Frontal cortex (tissue), 4 donors: ENCODE measurements around the gene SMYD3. TPM values are rescaled to one million over a fixed set of nuclear protein-coding genes. Genes with fewer than 3 reads are reported as not detected.

Experiments used
- DNase-seq, 2 donors: peaks; one replicate each; pipeline ENCODE4 v3.0.0; 2012; ENCODE audit warnings: low spot score in 2 of 2
- FAIRE-seq: peaks from 2 replicates; lab custom pipeline; 2012; peaks lifted over from hg19 to GRCh38; lab: Jason Lieb, UNC
- total RNA-seq: library from RNA; depleted of rRNA; stranded (reverse); fragments of >200 nt; gene quantifications from one replicate; pipeline ENCODE4 v1.2.3, GENCODE V29; 2014
- donor health status: control.
- donor health status: control.
- donor health status: control.

SMYD3 gene
- total RNA-seq, 1 donor from 2014 or later = 32.2 TPM

GRCh38 chr1:246425139-246425794 is 81.8 kb downstream of the SMYD3 start:
- no peak for DNase-seq
- FAIRE-seq = no peak

GRCh38 chr1:246420300-246420699 is 86.8 kb downstream of the SMYD3 start:
- DNase-seq = no peak
- FAIRE-seq = no peak

- FAIRE-seq = no peak
- no peak for DNase-seq
Observed at GRCh38 chr1:246418565-246419312, 88.3 kb downstream of the SMYD3 start.

- no peak for DNase-seq
- no peak for FAIRE-seq
Observed at GRCh38 chr1:246417813-246418564, 89.1 kb downstream of the SMYD3 start.

- no peak for DNase-seq
- FAIRE-seq = no peak
Observed at GRCh38 chr1:246417152-246417812, 89.8 kb downstream of the SMYD3 start.

GRCh38 chr1:246416261-246416660 is 90.8 kb downstream of the SMYD3 start:
- peak in 1 of 2 donors; percentile 17 for DNase-seq
- FAIRE-seq = no peak

- no peak for FAIRE-seq
- DNase-seq = no peak
Observed at GRCh38 chr1:246415028-246415427, 92.1 kb downstream of the SMYD3 start.

- DNase-seq (no peak), FAIRE-seq (no peak)
Observed at GRCh38 chr1:246413430-246413829, 93.6 kb downstream of the SMYD3 start.

GRCh38 chr1:246404078-246404477 is 103.0 kb downstream of the SMYD3 start:
- DNase-seq = no peak
- no peak for FAIRE-seq

GRCh38 chr1:246398126-246398813 is 108.8 kb downstream of the SMYD3 start:
- DNase-seq (no peak), FAIRE-seq (no peak)

- FAIRE-seq = no peak
- no peak for DNase-seq
Observed at GRCh38 chr1:246397046-246397445, 110.0 kb downstream of the SMYD3 start.

- FAIRE-seq = no peak
- no peak for DNase-seq
Observed at GRCh38 chr1:246396322-246396721, 110.8 kb downstream of the SMYD3 start.

- FAIRE-seq (no peak), DNase-seq (no peak)
Observed at GRCh38 chr1:246394121-246394520, 113.0 kb downstream of the SMYD3 start.

GRCh38 chr1:246390855-246391254 is 116.2 kb downstream of the SMYD3 start:
- DNase-seq (no peak), FAIRE-seq (no peak)

- no peak for DNase-seq
- FAIRE-seq = no peak
Observed at GRCh38 chr1:246384616-246385015, 122.5 kb downstream of the SMYD3 start.

- no peak for DNase-seq
- no peak for FAIRE-seq
Observed at GRCh38 chr1:246383791-246384190, 123.3 kb downstream of the SMYD3 start.

- DNase-seq (no peak), FAIRE-seq (no peak)
Observed at GRCh38 chr1:246383239-246383589, 123.9 kb downstream of the SMYD3 start.

- no peak for DNase-seq
- no peak for FAIRE-seq
Observed at GRCh38 chr1:246382589-246383238, 124.4 kb downstream of the SMYD3 start.

- DNase-seq (no peak), FAIRE-seq (no peak)
Observed at GRCh38 chr1:246381452-246381851, 125.6 kb downstream of the SMYD3 start.
